ENCODE data around the gene CNTNAP5.

- no peak for TF ChIP-seq CTCF (IDR thresholded peaks at IDR 0.05)
- no peak for TF ChIP-seq POLR2A (IDR thresholded peaks at IDR 0.05; ENCODE audit: low read depth)
- TF ChIP-seq POLR2AphosphoS5 (IDR thresholded peaks at IDR 0.05): no peak
Observed at GRCh38 chr2:123999681-124000080, 25.4 kb upstream of the CNTNAP5 start.

All from esophagus muscularis mucosa (tissue), 3 donors.